MCF 10A (cell line): Measurements from ENCODE around the gene CYB5A. TPM values are rescaled to one million over a fixed set of nuclear protein-coding genes. Genes with fewer than 3 reads are reported as not detected.
A peak's percentile ranks its signal among the peaks of the same experiment; 100 is the strongest.

Experiments used
- BruUV-seq: library from RNA; stranded (reverse); fragments of 400-500 nt; replicated peaks from 2 replicates; lab custom pipeline; 2021; lab: Mats Ljungman, UMichigan
- CTCF ChIA-PET: fragments of 300-600 bp; sonication (Branson Sonifier 250); formaldehyde crosslinking; extraction: SDS; loops from one replicate; lab custom pipeline; 2021; ENCODE audit warnings: antibody characterized with exemption, inconsistent platforms; lab: Yijun Ruan, JAX
- POLR2A ChIA-PET: fragments of 300-600, 350-650 bp; sonication (Branson Sonifier 250); formaldehyde crosslinking; extraction: SDS; loops from one replicate; lab custom pipeline; 2020; ENCODE audit warnings: antibody characterized with exemption, inconsistent platforms; lab: Yijun Ruan, JAX
- DNase-seq: peaks from one replicate; pipeline ENCODE4 v3.0.0-alpha.2; 2018; ENCODE audit not compliant: unreplicated experiment
- H3K27ac Mint-ChIP-seq: one replicate; pipeline ENCODE4 v1.8.0; 2022; ENCODE audit warnings: mild to moderate bottlenecking, low read depth, mixed read lengths; ENCODE audit not compliant: unreplicated experiment
- H3K27me3 Mint-ChIP-seq: one replicate; pipeline ENCODE4 v1.8.0; 2022; ENCODE audit warnings: mixed read lengths; ENCODE audit not compliant: insufficient read depth, unreplicated experiment
- H3K36me3 Mint-ChIP-seq: one replicate; pipeline ENCODE4 v1.8.0; 2022; ENCODE audit warnings: mild to moderate bottlenecking, moderate library complexity, mixed read lengths; ENCODE audit not compliant: insufficient read depth, unreplicated experiment
- H3K4me1 Mint-ChIP-seq: one replicate; pipeline ENCODE4 v1.8.0; 2022; ENCODE audit warnings: mixed read lengths; ENCODE audit not compliant: insufficient read depth, unreplicated experiment
- H3K4me3 Mint-ChIP-seq: one replicate; pipeline ENCODE4 v1.8.0; 2022; ENCODE audit warnings: mild to moderate bottlenecking, moderate library complexity, mixed read lengths; ENCODE audit not compliant: unreplicated experiment
- H3K9me3 Mint-ChIP-seq: one replicate; pipeline ENCODE4 v1.8.0; 2022; ENCODE audit warnings: mixed read lengths; ENCODE audit not compliant: unreplicated experiment
- CTCF ChIP-seq: fragments of 200-600 bp; IDR thresholded peaks from one replicate; pipeline ENCODE4 v1.8.0; 2022; ENCODE audit warnings: antibody characterized with exemption, mild to moderate bottlenecking; ENCODE audit not compliant: unreplicated experiment
- intact Hi-C: fragments of 100-400 bp; cut with micrococcal nuclease; formaldehyde crosslinking; loops from 2 replicates; pipeline ENCODE4 v1.14.1; 2022
- total RNA-seq: library from RNA; stranded (reverse); gene quantifications from 2 replicates; pipeline ENCODE4 v1.2.3, GENCODE V29; 2022

Gene CYB5A
- total RNA-seq, 1 experiment from 2014 or later: 27.5 TPM

GRCh38 chr18:74233933-74234325 lies 57.8 kb downstream of the CYB5A start:
- H3K27ac Mint-ChIP-seq: no peak overlapping the region
- no peaks in the 10 kb centered on the region for H3K9me3 Mint-ChIP-seq
- no peak overlapping the region for H3K4me3 Mint-ChIP-seq
- POLR2A ChIA-PET: interaction anchor here (0.6 to 2.0 kb wide), 5 partner anchors 10 to 308 kb away, joined by 3 to 6 read pairs (median 3); no protein-coding TSS in a partner anchor
- no peak for DNase-seq
- intact Hi-C loops: no loop called here
- H3K4me1 Mint-ChIP-seq: peaks cover 9% of the 10 kb centered on the region
- CTCF ChIA-PET: interaction anchor here (1.2 to 1.9 kb wide), 4 partner anchors 36 to 260 kb away, joined by 3 to 8 read pairs (median 4); no protein-coding TSS in a partner anchor
- no TSS peak for BruUV-seq
- no peaks in the 10 kb centered on the region for H3K27me3 Mint-ChIP-seq
- no peak for TF ChIP-seq CTCF
- no peaks in the 10 kb centered on the region for H3K36me3 Mint-ChIP-seq

GRCh38 chr18:74230922-74231714 lies 60.6 kb downstream of the CYB5A start:
- Mint-ChIP-seq H3K27me3 (no peaks in the 10 kb centered on the region), H3K4me1 (peaks cover 9% of the 10 kb centered on the region)
- DNase-seq: peak; percentile 68

GRCh38 chr18:74229891-74230290 lies 61.9 kb downstream of the CYB5A start:
- BruUV-seq: no TSS peak
- POLR2A ChIA-PET: interaction anchor here (0.6 to 0.9 kb wide), 3 partner anchors 11 to 253 kb away, joined by 3 read pairs; no protein-coding TSS in a partner anchor
- CTCF ChIA-PET: no interaction called here
- H3K9me3 Mint-ChIP-seq: no peaks in the 10 kb centered on the region
- H3K27me3 Mint-ChIP-seq: no peaks in the 10 kb centered on the region
- peaks cover 9% of the 10 kb centered on the region for H3K4me1 Mint-ChIP-seq
- no peak for DNase-seq
- H3K27ac Mint-ChIP-seq: no peak overlapping the region
- H3K36me3 Mint-ChIP-seq: no peaks in the 10 kb centered on the region
- no peak overlapping the region for H3K4me3 Mint-ChIP-seq
- intact Hi-C loops: no loop called here
- TF ChIP-seq CTCF: no peak

More at GRCh38 chr18:74230922-74231714, 60.6 kb downstream of the CYB5A start:
- TF ChIP-seq CTCF: no peak
- Mint-ChIP-seq H3K9me3 (no peaks in the 10 kb centered on the region), H3K4me3 (no peak overlapping the region), H3K36me3 (no peaks in the 10 kb centered on the region), H3K27ac (no peak overlapping the region)
- CTCF ChIA-PET: interaction anchor here (1.1 to 1.4 kb wide), 3 partner anchors 10 to 40 kb away, joined by 3 to 4 read pairs (median 4); no protein-coding TSS in a partner anchor
- POLR2A ChIA-PET: interaction anchor here (0.6 to 1.1 kb wide), 2 partner anchors 12 to 1551 kb away, joined by 3 read pairs; no protein-coding TSS in a partner anchor
- BruUV-seq: no TSS peak
- intact Hi-C loops: no loop called here

- H3K4me1 Mint-ChIP-seq: peaks cover 1% of the 10 kb centered on the region
These were observed 62.8 kb downstream of the CYB5A start for GRCh38 chr18:74229005-74229404.

More at GRCh38 chr18:74229005-74229404, 62.8 kb downstream of the CYB5A start:
- no peak for DNase-seq
- intact Hi-C loops: no loop called here
- no peak overlapping the region for H3K27ac Mint-ChIP-seq
- H3K36me3 Mint-ChIP-seq: no peaks in the 10 kb centered on the region
- BruUV-seq: no TSS peak
- ChIA-PET POLR2A (no interaction called here), CTCF (interaction anchor here (0.9 kb wide), 1 partner anchor 18 kb away, joined by 3 read pairs; no protein-coding TSS in a partner anchor)
- no peak for TF ChIP-seq CTCF
- no peaks in the 10 kb centered on the region for H3K9me3 Mint-ChIP-seq
- H3K27me3 Mint-ChIP-seq: no peaks in the 10 kb centered on the region
- no peak overlapping the region for H3K4me3 Mint-ChIP-seq
